ENCODE measurements around the gene PPP2R5C. TPM values are rescaled to one million over a fixed set of nuclear protein-coding genes. Genes with fewer than 3 reads are reported as not detected.
"Not testable (repeated sequence)": the region's sequence is repeated elsewhere in the genome, so short reads cannot be mapped to it uniquely, and the experiment has no call there.

The PPP2R5C gene
- total and polyA plus RNA-seq, 2 of the 8 experiments (the other 6 are each of a cell fraction or from before 2014, with no cell fraction given) = 49.6 to 95.9 TPM

DNA sequence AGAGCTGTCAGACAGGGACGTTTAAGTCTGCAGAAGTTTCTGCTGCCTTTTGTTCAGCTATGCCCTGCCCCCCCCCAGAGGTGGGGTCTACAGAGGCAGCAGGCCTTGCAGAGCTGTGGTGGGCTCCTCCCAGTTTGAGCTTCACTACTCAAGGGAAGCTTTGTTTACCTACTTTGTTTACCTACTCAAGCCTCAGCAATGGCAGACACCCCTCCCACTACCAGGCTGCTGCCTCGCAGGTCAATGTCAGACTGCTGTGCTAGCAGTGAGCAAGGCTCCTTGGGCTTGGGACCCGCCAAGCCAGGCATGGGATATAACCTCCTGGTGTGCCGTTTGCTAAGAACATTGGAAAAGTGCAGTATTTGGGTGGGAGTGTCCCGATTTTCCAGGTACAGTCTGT is 11.8 kb upstream of the PPP2R5C start:
- H3K79me1 ChIP-seq (ENCODE audit: low read depth, low read length); H3K14ac ChIP-seq (ENCODE audit: insufficient read length); H3K4me3 ChIP-seq (ENCODE audit: extremely low read depth in 1 of 4, insufficient read depth in 2 of 4, low read depth in 3 of 4, low read length in 4 of 4); POLR2A ChIA-PET (ENCODE audit: partially characterized antibody); H2BK12ac ChIP-seq (ENCODE audit: low read depth, low read length); H3K27me3 ChIP-seq (replicated peaks in 1 of 4; ENCODE audit: control insufficient read depth in 3 of 4, extremely low read depth in 1 of 4, insufficient read depth in 3 of 4, low read length in 3 of 4); H4K5ac ChIP-seq (ENCODE audit: insufficient read length, low read depth, low read length); H2AK5ac ChIP-seq (ENCODE audit: low read depth, low read length); H3K23me2 ChIP-seq (ENCODE audit: low read depth, low read length); H3K4ac ChIP-seq (replicated peaks; ENCODE audit: insufficient read length, low read depth, low read length); H3K18ac ChIP-seq (ENCODE audit: extremely low read depth, low read length); H3K4me1 ChIP-seq (replicated peaks in 1 of 4; ENCODE audit: control insufficient read depth in 3 of 4, insufficient read depth in 4 of 4, low read length in 3 of 4); H3K36me3 ChIP-seq (ENCODE audit: control insufficient read depth in 2 of 4, insufficient read depth in 4 of 4, low read length in 3 of 4); H3K27ac ChIP-seq (ENCODE audit: low read depth, low read length); H2BK120ac ChIP-seq (replicated peaks; ENCODE audit: low read depth, low read length); H4K91ac ChIP-seq (replicated peaks; ENCODE audit: insufficient read length, low read length); H3K4me2 ChIP-seq (ENCODE audit: insufficient read depth in 1 of 2, low read depth in 2 of 2, low read length in 2 of 2); DNase-seq (ENCODE audit: low read depth in 1 of 2, low spot score in 2 of 2); FAIRE-seq; H4K20me1 ChIP-seq (replicated peaks in 1 of 2; ENCODE audit: control insufficient read depth in 1 of 2, insufficient read depth in 2 of 2, low read length in 2 of 2); H2BK20ac ChIP-seq (ENCODE audit: low read length); H3K9me3 ChIP-seq (ENCODE audit: insufficient read depth in 2 of 2, low read depth in 1 of 2, low read length in 1 of 2); H3K23ac ChIP-seq (ENCODE audit: insufficient read length); H3K9ac ChIP-seq (replicated peaks in 1 of 4; ENCODE audit: extremely low read depth in 1 of 4, low read depth in 3 of 4, low read length in 3 of 4); H2BK15ac ChIP-seq (ENCODE audit: low read length); H4K8ac ChIP-seq (ENCODE audit: extremely low read depth, insufficient read depth, low read length); H3K56ac ChIP-seq (replicated peaks; ENCODE audit: insufficient read length, low read depth, low read length); H2BK5ac ChIP-seq (ENCODE audit: low read depth, low read length); H3K79me2 ChIP-seq (ENCODE audit: control insufficient read depth in 1 of 2, insufficient read depth in 2 of 2, low read length in 2 of 2); H2AFZ ChIP-seq (ENCODE audit: low read length): not testable (repeated sequence)
- 86% methylated on average over 5 of the region's 5 CpGs; no CpG with 5 or more reads in 1 of the 2 experiments for WGBS, 2 experiments (ENCODE audit: extremely low coverage in 1 of 2, insufficient coverage in 1 of 2, insufficient read length in 1 of 2, insufficient replicate concordance in 2 of 2, low coverage in 1 of 2, low lambda C conversion rate in 2 of 2, missing lambda C conversion rate in 1 of 2)
- CTCF ChIA-PET (ENCODE audit: partially characterized antibody) = interaction anchor here (0.8 kb wide), 1 partner anchor 21 kb away, joined by 5 read pairs; no protein-coding TSS in a partner anchor
